ENCODE results near the gene ART1.

ART1 gene

DNA sequence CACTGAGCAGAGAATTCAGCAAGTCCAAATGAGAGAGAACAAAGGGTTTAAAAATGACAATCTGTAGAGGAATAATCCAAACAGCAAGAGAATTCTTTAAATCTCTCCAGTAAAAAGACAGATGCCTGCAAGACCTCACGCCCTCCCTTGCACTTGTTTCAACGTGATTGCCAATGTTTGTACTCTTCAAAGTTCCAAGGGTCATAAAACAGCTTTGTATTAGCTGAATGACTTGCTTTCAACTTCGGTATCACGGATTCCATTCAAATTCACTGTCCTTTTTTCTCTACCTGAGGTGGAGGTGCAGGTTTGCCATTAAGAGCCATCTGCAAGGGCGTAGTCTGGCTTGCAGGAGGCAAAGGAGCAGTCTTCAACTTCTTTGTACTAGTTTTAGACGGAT is 67.3 kb downstream of the ART1 start:
- peaks cover 25% of the 10 kb centered on the region for H3K36me3 ChIP-seq (ENCODE audit: control insufficient read depth, insufficient read depth, low read length)
- H3K4me3 ChIP-seq (ENCODE audit: low read length), result no peak overlapping the region
- H3K9ac ChIP-seq (ENCODE audit: low read length), result no peak overlapping the region
- no peaks in the 10 kb centered on the region for H3K4me1 ChIP-seq (ENCODE audit: control insufficient read depth, insufficient read depth, low read length)
- H3K27ac ChIP-seq (ENCODE audit: low read depth, low read length), result no peak overlapping the region
- H3K27me3 ChIP-seq (ENCODE audit: control insufficient read depth, insufficient read depth, low read length), result no peaks in the 10 kb centered on the region
